GM12878 (cell line): ENCODE results near the gene THTPA. TPM values are rescaled to one million over a fixed set of nuclear protein-coding genes. Genes with fewer than 3 reads are reported as not detected.
A peak's percentile ranks its signal among the peaks of the same experiment; 100 is the strongest.

Experiments used
- ATAC-seq: fragments of 200-7000 bp; cut with Tn5 transposase; 3 replicates; pipeline ENCODE4 v1.9.1; 2020; ENCODE audit warnings: mild to moderate bottlenecking, moderate library complexity
- BruUV-seq: library from RNA; stranded (reverse); fragments of 400-500 nt; replicated peaks from 2 replicates; lab custom pipeline; 2021; lab: Mats Ljungman, UMichigan
- CTCF ChIA-PET: fragments of 300-600 bp; sonication (Branson Sonifier 250); formaldehyde crosslinking; extraction: SDS; loops from one replicate; lab custom pipeline; 2021; ENCODE audit warnings: inconsistent platforms; lab: Yijun Ruan, JAX
- POLR2A ChIA-PET: fragments of 350-600 bp; formaldehyde crosslinking; extraction: SDS; loops from one replicate; lab custom pipeline; 2021; ENCODE audit warnings: inconsistent platforms; lab: Charles Lee
- RAD21 ChIA-PET: fragments of 300-600 bp; sonication (Branson Sonifier 250); formaldehyde crosslinking; loops from one replicate; lab custom pipeline; 2023; ENCODE audit warnings: antibody characterized with exemption; ENCODE audit not compliant: unreplicated experiment; lab: Charles Lee
- SMC1A ChIA-PET: fragments of 300-600 bp; sonication (Branson Sonifier 250); formaldehyde crosslinking; loops from one replicate; lab custom pipeline; 2023; ENCODE audit not compliant: unreplicated experiment, uncharacterized antibody; lab: Charles Lee
- DNase-seq: peaks from one replicate; pipeline ENCODE4 v3.0.0-alpha.2; 2011; ENCODE audit warnings: low read depth, low spot score
- FAIRE-seq: peaks from 3 replicates; lab custom pipeline; 2011; peaks lifted over from hg19 to GRCh38; lab: Jason Lieb, UNC
- H2AFZ ChIP-seq: 2 replicates; pipeline ENCODE4 v1.6.0; 2011; ENCODE audit warnings: low read depth, low read length, control low read depth; ENCODE audit not compliant: control insufficient read depth
- H3K27ac ChIP-seq: 2 replicates; pipeline ENCODE4 v1.5.1; 2011; ENCODE audit warnings: control low read depth; ENCODE audit not compliant: control insufficient read depth, insufficient read depth
- H3K27me3 ChIP-seq, 2 experiments: replicated peaks in 1 of 2; 2 replicates each; pipeline versions ENCODE4 v1.6.0 to v1.6.1; 2011; ENCODE audit warnings: low read length in 1 of 2; ENCODE audit not compliant: control insufficient read depth in 2 of 2, insufficient read depth in 2 of 2
- H3K36me3 ChIP-seq, 2 experiments: 2 replicates each; pipeline ENCODE4 v1.5.1; 2011; ENCODE audit warnings: low read length in 1 of 2; ENCODE audit not compliant: control insufficient read depth in 2 of 2, insufficient read depth in 2 of 2
- H3K4me1 ChIP-seq: 2 replicates; pipeline ENCODE4 v1.6.1; 2011; ENCODE audit warnings: mild to moderate bottlenecking, low read length, moderate library complexity, mixed read lengths; ENCODE audit not compliant: control insufficient read depth, insufficient read depth
- H3K4me2 ChIP-seq: 2 replicates; pipeline ENCODE4 v1.6.0; 2011; ENCODE audit warnings: control low read depth; ENCODE audit not compliant: control insufficient read depth, insufficient read depth
- H3K4me3 ChIP-seq: fragments of 200-600 bp; sonication (generic); 2 replicates; pipeline ENCODE4 v1.5.1; 2016
- H3K79me2 ChIP-seq: 2 replicates; pipeline ENCODE4 v1.6.0; 2011; ENCODE audit warnings: low read length; ENCODE audit not compliant: control insufficient read depth, insufficient read depth
- H3K9ac ChIP-seq: 2 replicates; pipeline ENCODE4 v1.8.0; 2011; ENCODE audit warnings: low read length, control low read depth, mixed read lengths; ENCODE audit not compliant: control insufficient read depth, insufficient read depth
- H3K9me3 ChIP-seq: replicated peaks from 3 replicates; pipeline ENCODE4 v1.5.1; 2011; ENCODE audit warnings: mild to moderate bottlenecking, low read length; ENCODE audit not compliant: control insufficient read depth, insufficient read depth
- H4K20me1 ChIP-seq: 2 replicates; pipeline ENCODE4 v1.6.0; 2011; ENCODE audit not compliant: control insufficient read depth, insufficient read depth
- BACH1 ChIP-seq: fragments of 450-650 bp; IDR thresholded peaks from 2 replicates; pipeline ENCODE4 v1.6.1; 2017; ENCODE audit warnings: mild to moderate bottlenecking, borderline replicate concordance
- CBX5 ChIP-seq: sonication (generic); IDR thresholded peaks from 2 replicates; pipeline ENCODE4 v1.6.1; 2016; ENCODE audit warnings: low read depth, moderate library complexity, mild to moderate bottlenecking, inconsistent platforms
- CEBPB ChIP-seq, 2 experiments: fragments of 150-350 bp in 1 of 2; IDR thresholded peaks; 2 replicates each; pipeline ENCODE4 v1.6.1; 2012 to 2014; ENCODE audit warnings: low read depth in 2 of 2, low read length in 2 of 2, borderline replicate concordance in 1 of 2, inconsistent platforms in 1 of 2
- E4F1 ChIP-seq: fragments of 450-650 bp; IDR thresholded peaks from 2 replicates; pipeline ENCODE4 v1.6.1; 2018; ENCODE audit warnings: borderline replicate concordance, mild to moderate bottlenecking; ENCODE audit not compliant: partially characterized antibody
- EGR1 ChIP-seq, 2 experiments: IDR thresholded peaks; 1 replicate in 1 of 2; 2 replicates in 1 of 2; pipeline ENCODE4 v1.6.1; 2011 to 2012; ENCODE audit warnings: low read depth in 2 of 2, low read length in 2 of 2, borderline replicate concordance in 1 of 2, mild to moderate bottlenecking in 1 of 2, moderate library complexity in 1 of 2
- IRF3 ChIP-seq: fragments of 450-650 bp; IDR thresholded peaks from 2 replicates; pipeline ENCODE4 v1.6.1; 2014; ENCODE audit warnings: mild to moderate bottlenecking
- MTA2 ChIP-seq: fragments of 450-650 bp; IDR thresholded peaks from 2 replicates; pipeline ENCODE4 v1.6.1; 2016; ENCODE audit warnings: low read depth, mild to moderate bottlenecking, moderate library complexity
- PAX8 ChIP-seq: fragments of 450-650 bp; IDR thresholded peaks from 2 replicates; pipeline ENCODE4 v1.6.1; 2017; ENCODE audit warnings: mild to moderate bottlenecking, moderate library complexity
- YBX1 ChIP-seq: fragments of 450-650 bp; IDR thresholded peaks from 2 replicates; pipeline ENCODE4 v1.6.1; 2016; ENCODE audit warnings: antibody characterized with exemption
- ZNF592 ChIP-seq: fragments of 450-650 bp; IDR thresholded peaks from 2 replicates; pipeline ENCODE4 v1.6.1; 2017; ENCODE audit warnings: mild to moderate bottlenecking, moderate library complexity
- WGBS: methylation state at CpG from one replicate; pipeline ENCODE4 v1.1.6; 2016; ENCODE audit warnings: low lambda C conversion rate; ENCODE audit not compliant: insufficient replicate concordance, insufficient coverage; ENCODE audit errors: missing lambda C conversion rate; 5-methylcytosine and 5-hydroxymethylcytosine counted together
- in situ Hi-C: fragments of 300-500 bp; cut with MboI; formaldehyde crosslinking; loops from 9 replicates; pipeline ENCODE4 v1.14.3; 2018; ENCODE audit warnings: mixed read lengths
- intact Hi-C: fragments of 100-400 bp; cut with micrococcal nuclease; formaldehyde crosslinking; loops from one replicate; pipeline ENCODE4 v1.14.2; 2022; ENCODE audit not compliant: unreplicated experiment
- polyA plus RNA-seq, 11 experiments: library from polyadenylated mRNA; depleted of rRNA in 4 of 11; unstranded in 6 of 11; stranded (reverse) in 5 of 11; fragments of >200 nt; fragmentation: Nextera tagmentation in 4 of 11; fragmentation: Illumina TruSeq in 1 of 11; extraction: Ambion mirVana in 4 of 11; extraction: Trizol in 1 of 11; gene quantifications; 1 replicate in 1 of 11; 2 replicates in 10 of 11; pipeline versions ENCODE4 v1.2.1 to v1.2.3, GENCODE V29; 2011 to 2016; ENCODE audit warnings: inconsistent platforms in 2 of 11, missing spikeins in 2 of 11, low read depth in 1 of 11
- total RNA-seq, 4 experiments: library from RNA; depleted of rRNA in 3 of 4; stranded (reverse); fragments of >200 nt in 3 of 4; fragmentation: Illumina TruSeq in 1 of 4; extraction: Trizol in 1 of 4; gene quantifications; 2 replicates each; pipeline versions ENCODE4 v1.2.1 to v1.2.3, GENCODE V29; 2013 to 2021
- TF ChIP-seq, protein P1 (sequence below): fragments of 450-650 bp; IDR thresholded peaks from 2 replicates; pipeline ENCODE4 v1.6.1; 2016; ENCODE audit warnings: mild to moderate bottlenecking

Gene THTPA
- total and polyA plus RNA-seq, 10 of the 15 experiments (the other 5 are each of a cell fraction or from before 2014, with no cell fraction given): 3.1 to 24.9 (median 12.8) TPM

GRCh38 chr14:23550131-23550811 is 5.8 kb upstream of the THTPA start:
- Histone ChIP-seq H3K4me2 (peak overlapping the region; percentile 70), H3K9me3 (no peaks in the 10 kb centered on the region), H3K36me3 (no peaks in the 10 kb centered on the region), H2AFZ (no peak overlapping the region), H4K20me1 (no peaks in the 10 kb centered on the region), H3K27ac (no peak overlapping the region), H3K4me3 (peak overlapping the region; percentile 91), H3K27me3 (no peaks in the 10 kb centered on the region), H3K4me1 (no peaks in the 10 kb centered on the region), H3K79me2 (no peaks in the 10 kb centered on the region), H3K9ac (peak overlapping the region; percentile 48)
- in situ Hi-C loops (no loop called here), intact Hi-C loops (no loop called here)
- no peak for DNase-seq
- no peak for ATAC-seq
- 74% methylated on average over 12 of the region's 12 CpGs for WGBS
- ChIA-PET POLR2A (interaction anchor here (0.7 to 1.0 kb wide), 2 partner anchors 9 to 10 kb away, joined by 4 read pairs; no protein-coding TSS in a partner anchor), RAD21 (interaction anchor here (1.2 kb wide), 1 partner anchor 9 kb away, joined by 6 read pairs; no protein-coding TSS in a partner anchor), CTCF (interaction anchor here (0.7 to 2.8 kb wide), 7 partner anchors 8 to 72 kb away, joined by 3 to 25 read pairs (median 5); no protein-coding TSS in a partner anchor), SMC1A (interaction anchor here (1.1 to 1.2 kb wide), 2 partner anchors 12 to 71 kb away, joined by 4 to 7 read pairs; no protein-coding TSS in a partner anchor)
- FAIRE-seq: no peak
- BruUV-seq: no TSS peak
- no peak for TF ChIP-seq BACH1
- TF ChIP-seq CEBPB (IDR thresholded peaks at IDR 0.05; ENCODE audit: borderline replicate concordance in 1 of 2, low read depth in 2 of 2, low read length in 2 of 2): no peak
- TF ChIP-seq, protein P1, sequence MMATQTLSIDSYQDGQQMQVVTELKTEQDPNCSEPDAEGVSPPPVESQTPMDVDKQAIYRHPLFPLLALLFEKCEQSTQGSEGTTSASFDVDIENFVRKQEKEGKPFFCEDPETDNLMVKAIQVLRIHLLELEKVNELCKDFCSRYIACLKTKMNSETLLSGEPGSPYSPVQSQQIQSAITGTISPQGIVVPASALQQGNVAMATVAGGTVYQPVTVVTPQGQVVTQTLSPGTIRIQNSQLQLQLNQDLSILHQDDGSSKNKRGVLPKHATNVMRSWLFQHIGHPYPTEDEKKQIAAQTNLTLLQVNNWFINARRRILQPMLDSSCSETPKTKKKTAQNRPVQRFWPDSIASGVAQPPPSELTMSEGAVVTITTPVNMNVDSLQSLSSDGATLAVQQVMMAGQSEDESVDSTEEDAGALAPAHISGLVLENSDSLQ: no peak
- TF ChIP-seq YBX1: no peak
- no peak for TF ChIP-seq CBX5
- TF ChIP-seq PAX8: no peak
- TF ChIP-seq E4F1: no peak
- no peak for TF ChIP-seq MTA2
- no peak for TF ChIP-seq IRF3
- no peak for TF ChIP-seq ZNF592
- TF ChIP-seq EGR1 (IDR thresholded peaks at IDR 0.05; ENCODE audit: borderline replicate concordance in 1 of 2, low read depth in 2 of 2, low read length in 2 of 2): no peak
